GM21529 (cell line): ENCODE measurements around the gene MLIP.

ENCODE experiments used
- ATAC-seq: cut with Tn5 transposase; IDR thresholded peaks from one replicate; pipeline ENCODE4 v1.9.1; 2021; ENCODE audit not compliant: unreplicated experiment

Gene MLIP

DNA sequence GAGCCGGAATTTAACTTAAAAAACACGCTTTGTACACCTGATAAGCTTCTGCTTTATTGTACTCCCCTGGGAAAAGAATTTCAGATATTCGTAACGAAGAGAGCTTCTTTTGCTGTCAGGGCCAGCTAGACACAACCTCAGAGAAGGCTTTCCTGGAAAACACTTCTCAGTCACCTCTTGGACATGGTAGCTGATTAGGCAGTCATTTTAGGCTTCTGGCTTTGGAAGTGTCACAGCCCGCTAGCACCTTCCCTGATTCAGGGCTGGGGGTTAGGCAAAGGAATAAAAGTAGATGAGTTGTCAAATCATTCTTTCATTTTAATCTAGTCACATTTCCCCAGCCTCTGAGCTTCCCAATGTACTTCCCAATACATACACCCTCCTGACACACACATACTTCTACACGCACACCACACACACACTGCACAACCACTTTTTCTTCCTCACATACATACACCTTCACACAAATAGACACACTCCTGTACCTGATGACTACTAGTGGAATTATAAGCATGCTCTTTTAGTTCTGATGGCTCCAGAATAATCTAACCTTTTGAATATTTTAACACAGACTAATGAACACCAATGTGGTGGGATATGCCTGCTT, 162.1 kb downstream of the MLIP start:
- ATAC-seq: no peak

DNA sequence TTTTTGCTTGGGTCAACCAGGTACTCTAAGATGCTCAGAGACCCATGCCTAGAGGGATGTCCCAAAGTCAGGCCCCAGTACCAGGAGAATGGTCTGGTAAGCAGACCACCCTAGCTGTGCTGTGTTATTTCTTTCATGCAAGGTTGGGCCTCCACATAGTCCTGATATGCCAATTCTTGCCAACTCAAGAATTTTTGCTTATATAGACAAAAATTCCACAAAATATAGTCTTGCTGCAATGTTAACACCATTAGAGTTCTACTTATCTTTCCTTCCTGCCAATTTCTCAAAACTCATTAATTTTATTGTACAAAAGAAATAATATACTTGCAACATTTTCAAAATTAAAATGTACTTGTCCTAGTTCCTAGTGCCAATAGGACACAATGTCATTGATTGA, 163.1 kb downstream of the MLIP start:
- no peak for ATAC-seq

DNA sequence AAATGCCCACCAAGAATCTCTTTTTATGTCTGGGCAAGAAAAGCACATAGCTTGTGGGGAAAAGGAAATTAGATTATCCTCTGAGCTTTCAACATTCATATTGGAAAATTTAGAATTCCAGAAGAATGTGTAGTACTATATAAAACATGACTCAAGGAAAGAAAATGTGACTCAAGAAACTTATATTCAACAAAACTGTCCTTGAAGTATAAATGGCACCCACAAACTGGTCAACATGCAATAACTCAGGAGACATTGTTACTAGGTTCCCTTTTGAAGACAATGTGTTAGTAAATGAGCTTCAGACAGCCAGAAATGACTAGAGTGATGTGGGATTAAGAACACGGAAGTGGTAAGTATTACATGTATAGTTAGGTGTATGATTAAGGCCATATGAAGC, 170.9 kb downstream of the MLIP start:
- ATAC-seq: no peak

DNA sequence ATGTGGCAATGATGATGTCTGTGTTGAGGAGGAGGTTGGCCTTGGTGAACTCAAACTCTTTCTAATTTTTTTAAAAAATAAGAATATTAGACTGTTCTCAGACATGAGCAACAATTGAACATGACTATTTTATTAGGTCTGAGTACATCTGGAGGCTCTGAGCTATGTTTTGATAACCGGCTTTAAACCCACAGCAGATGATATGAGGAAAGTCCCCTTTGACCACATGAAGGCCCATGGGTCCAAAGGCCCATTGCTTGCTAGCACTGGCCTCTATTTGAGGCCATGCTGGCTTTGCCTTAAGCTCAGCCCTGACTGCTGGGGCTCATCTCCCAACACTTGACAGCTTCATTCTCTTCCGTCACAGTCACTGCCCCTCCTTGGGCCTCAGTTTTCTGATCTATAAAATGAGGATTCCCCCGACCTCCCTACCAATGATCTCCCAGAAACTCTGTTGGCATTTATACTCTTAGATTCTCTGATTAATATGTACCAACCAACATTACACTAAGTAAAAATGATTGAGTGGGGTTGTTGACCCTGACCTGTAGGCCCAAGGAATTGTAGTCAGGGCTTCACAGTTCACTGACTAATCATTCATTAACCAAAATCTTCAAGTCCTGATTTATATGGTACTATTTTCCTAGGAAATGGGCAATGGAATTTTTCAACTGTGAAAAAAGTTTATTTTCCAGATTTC, 173.1 kb downstream of the MLIP start:
- no peak for ATAC-seq

DNA sequence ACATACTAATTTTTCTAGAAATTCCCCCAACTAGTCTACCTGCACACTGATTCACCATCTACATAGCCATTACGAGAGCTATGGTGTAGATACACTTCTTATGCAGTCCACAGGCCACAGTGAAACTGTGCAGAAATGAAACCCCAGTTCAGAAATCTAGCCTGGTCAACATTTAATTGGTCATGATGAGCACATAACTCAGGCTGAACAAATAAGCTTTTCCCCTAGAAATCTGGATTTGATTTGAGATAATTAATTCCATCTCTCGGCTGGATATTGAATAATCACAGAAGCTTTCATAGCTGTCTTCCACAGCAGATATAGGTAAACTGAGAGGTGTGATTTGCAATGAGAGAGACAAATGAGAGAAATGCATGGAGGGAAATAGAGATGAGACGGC, 174.4 kb downstream of the MLIP start:
- ATAC-seq: no peak

DNA sequence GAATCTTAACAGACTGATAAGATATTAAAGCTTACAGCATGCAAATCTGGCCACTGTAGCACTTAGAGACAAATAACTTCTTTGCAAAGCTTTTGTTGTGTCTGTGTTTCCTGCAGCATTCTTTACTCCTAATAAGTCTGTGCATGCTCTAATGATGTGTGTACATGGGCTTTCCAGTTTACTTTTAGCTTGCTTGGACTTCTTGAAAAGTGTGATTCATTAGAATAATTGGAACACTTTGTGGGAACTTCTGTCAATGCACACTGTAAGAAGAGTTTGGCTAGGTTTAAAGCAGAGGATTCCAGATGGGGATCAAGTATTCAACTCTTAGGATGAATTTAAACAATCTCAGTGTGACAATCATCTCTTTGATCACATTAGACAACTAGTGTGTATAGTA, 174.9 kb downstream of the MLIP start:
- ATAC-seq: no peak

DNA sequence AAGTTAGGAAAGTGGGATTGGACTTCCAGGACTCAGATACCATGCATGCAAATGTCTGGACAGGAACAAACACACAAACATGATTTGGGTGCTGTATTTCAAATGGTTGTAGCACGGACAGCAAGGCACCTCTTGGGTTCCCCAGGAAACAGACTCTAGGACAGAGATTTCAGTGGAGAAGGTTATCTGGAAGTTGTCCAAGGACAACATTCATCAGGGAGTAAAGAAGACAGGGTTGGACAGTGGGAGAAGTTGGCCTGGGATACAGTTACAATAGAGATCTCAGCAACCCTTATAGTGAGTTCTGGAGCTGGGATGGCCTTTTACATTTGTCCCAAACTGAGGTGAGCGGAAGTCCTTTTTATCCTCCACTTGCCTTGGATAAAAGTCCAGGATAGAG, 177.2 kb downstream of the MLIP start:
- ATAC-seq: no peak

DNA sequence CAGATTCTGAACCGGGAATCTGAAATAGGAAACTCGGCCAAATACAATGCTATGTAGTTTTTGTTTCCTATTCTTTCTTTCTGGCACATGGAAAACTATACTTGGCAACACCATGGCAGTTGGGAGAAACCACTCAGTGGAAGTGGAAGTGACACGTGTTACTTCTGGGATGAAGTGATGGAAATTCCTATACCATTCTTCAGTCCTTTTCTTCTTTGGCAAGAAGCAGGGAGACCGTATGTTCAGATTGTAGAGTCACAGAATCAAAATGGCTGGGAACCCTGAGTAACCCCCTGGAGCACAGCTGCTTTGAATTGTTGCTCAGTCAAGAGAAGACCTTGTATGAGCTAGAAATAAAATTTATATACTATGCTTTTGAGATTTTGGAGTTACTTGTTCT, 178.2 kb downstream of the MLIP start:
- no peak for ATAC-seq

DNA sequence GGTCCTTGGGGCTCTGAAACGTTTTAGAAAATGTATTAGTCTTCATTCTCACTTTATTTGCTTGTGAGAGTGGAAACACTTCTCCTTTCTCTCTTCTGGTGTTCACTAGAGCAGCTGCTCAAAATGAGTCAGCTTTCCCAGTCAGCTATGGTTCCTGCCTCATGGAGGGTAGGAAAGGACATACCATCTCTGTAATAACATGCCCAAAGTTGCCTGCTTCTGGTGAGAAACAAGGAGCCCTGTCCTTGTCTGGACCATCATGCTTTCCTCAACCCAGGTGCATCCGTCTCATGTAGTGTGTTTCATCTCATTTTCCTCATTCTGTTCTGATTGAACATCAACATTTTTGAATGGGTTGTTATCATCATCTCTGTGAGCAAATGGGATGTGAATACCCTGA, 179.9 kb downstream of the MLIP start:
- ATAC-seq: peak; percentile 72

DNA sequence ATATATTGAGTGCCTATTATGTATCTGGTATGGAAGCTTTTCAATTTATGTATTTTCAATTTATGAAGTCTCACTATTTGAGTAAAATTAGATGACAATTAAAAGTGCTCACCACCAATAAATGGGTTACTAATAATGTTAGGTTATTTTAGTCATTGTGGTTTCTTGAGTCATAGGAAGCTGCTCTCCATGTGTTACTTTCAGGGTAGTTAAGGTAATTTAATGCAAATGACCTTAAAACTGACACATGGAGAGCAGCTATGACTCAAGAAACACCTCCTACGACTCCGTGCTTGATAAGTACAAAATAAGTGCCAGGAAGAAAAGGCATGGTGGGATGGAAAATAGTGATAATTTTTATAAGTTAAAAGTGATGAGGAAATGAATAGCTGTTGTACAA, 180.5 kb downstream of the MLIP start:
- ATAC-seq: peak; percentile 88

DNA sequence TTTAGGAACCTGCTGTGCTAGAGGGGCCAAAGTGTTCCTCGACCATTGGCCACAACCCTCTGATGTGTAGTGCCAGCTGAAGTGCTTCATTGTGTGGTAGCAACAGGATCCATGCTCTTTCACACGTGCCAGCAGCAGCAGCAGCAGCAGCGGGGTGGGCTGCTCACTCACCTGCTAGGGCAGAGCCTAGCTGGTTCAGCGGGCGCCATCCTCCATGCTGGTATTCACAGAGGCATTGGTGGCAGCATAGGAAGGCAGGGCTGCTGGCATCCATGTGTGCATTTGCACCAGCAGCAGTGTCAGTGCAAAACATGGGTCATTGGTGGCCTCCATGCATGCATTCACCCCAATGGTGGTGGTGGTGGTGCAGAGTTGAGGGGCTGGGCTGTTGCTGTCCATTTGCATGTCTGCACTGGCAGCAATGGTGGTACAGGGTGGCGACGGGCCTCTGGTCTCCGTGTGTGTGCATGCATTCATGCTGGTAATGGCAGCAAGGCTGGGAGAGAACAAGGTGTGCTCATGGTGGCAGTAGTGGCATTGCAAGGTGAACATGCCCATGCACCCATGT, 183.8 kb downstream of the MLIP start:
- no peak for ATAC-seq

DNA sequence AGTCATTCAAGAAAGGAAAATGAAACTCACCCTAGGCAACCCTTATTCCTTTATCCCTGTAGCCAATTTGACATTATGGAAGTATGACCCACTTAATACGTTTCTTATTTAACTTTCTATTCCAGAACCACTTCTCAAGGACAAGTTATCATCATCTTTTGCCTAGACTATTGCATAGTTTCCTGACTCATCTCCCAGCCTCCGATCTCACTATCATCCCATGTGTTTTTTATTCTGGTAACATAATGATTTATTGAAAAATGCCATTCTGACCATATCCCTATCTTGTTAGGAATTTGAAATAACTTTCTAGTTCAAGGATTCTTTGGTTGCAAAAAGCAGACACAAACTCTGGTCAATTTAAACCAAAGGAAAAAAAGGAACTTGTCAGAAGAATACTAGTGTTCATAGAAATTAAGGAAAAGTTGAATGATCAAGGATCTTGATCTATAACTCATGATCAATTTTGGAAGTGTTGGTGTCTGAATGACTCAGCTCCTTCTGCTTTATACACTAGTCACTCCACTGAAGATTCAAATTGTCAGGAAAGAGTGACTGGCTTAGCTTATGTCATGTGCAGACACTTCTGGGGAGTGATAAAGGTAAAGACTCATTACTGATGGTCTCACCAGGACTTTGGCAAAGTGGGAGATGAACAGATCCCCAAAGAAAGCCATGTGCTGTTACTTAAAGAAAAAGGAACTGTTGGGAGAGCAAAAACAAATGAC, 188.5 kb downstream of the MLIP start:
- ATAC-seq: no peak

DNA sequence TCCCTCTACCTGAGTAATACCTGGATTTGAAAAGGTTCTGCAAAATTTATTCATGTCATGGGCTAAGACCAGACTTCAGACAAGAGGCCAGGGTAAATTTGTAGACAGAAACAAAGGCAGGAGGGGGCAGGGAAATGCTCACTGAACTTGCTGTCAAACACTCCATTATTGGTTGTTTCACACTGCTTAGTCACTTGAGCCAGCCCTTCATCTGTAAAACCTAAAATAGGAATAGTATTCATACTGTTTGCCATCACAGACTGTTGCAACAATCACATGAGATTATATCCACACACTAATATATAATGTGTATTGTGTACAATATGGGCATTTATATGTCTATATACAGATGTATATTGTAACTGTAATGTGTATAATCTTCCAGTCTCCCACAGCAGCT, 190.5 kb downstream of the MLIP start:
- ATAC-seq: no peak

DNA sequence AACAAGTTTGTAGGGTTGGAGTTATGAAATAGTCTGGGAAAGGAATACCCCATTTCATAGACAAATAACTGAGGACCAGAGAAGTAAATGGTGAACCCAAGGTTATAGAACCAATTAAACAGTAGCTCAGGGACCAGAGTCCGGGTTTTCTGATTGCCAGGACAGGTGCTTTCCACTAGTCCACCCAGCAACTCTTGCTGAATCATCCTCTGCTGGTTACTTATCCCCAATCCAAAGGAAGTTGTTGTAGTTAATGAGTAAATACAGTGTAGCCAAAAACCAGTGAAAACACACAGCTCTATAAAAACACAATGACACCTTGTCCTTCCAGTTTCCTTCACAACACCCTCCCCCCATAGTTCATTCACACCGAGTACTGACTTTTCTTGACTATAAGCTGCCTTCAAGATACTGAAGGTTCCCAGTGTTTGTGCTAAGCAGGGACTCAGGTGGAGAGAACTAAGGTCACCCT, 196.2 kb downstream of the MLIP start:
- ATAC-seq: peak; percentile 62

DNA sequence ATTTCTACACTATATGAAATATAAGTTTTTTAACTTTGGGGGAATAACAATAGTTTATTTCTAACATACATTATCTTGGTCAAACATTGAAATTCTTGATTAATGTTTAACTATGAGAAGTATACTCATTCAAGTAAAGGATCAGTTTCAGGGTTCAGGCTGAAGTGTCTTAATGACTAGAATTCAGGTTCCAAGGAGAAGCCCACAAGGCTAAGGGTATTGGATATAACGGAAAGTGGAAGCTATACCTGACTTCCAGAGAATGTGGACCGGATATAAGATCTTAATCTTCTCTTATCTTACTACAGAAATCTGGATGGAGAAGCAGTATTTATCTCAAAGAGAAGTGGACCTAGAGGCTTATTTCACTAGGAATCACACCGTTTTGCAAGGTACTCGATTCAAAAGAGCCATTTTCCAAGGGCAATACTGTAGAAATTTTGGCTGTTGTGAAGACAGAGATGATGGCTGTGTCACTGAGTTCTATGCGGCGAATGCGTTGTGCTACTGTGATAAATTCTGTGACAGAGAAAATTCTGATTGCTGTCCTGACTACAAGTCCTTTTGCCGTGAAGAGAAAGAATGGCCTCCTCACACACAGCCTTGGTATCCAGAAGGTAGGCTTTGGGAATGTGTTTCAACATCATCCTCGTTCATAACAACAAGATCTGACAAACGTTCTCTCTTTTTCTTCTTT, 197.2 kb downstream of the MLIP start, which contains the start of gene TINAG:
TSS of gene TINAG (plus strand) at position 153 of the 697 bp plus-strand sequence. CDS start at position 263, 110 bp downstream.
- ATAC-seq: no peak

DNA sequence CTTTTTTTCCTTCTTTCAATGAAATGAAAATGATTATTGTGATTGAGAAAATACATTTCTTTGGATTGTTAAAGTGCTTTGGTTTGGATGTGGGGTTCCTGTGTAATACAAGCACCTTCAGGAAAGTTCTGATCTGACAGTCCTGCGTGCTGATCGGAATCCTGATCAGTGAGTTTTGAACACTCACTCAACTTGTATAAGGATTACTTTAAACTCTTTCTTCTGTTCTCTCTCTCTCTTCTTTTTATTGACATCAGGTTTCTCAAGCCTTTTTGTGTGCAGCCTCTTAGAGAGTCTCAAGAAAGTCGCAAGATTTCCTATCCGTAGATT, 197.7 kb downstream of the MLIP start:
- no peak for ATAC-seq

DNA sequence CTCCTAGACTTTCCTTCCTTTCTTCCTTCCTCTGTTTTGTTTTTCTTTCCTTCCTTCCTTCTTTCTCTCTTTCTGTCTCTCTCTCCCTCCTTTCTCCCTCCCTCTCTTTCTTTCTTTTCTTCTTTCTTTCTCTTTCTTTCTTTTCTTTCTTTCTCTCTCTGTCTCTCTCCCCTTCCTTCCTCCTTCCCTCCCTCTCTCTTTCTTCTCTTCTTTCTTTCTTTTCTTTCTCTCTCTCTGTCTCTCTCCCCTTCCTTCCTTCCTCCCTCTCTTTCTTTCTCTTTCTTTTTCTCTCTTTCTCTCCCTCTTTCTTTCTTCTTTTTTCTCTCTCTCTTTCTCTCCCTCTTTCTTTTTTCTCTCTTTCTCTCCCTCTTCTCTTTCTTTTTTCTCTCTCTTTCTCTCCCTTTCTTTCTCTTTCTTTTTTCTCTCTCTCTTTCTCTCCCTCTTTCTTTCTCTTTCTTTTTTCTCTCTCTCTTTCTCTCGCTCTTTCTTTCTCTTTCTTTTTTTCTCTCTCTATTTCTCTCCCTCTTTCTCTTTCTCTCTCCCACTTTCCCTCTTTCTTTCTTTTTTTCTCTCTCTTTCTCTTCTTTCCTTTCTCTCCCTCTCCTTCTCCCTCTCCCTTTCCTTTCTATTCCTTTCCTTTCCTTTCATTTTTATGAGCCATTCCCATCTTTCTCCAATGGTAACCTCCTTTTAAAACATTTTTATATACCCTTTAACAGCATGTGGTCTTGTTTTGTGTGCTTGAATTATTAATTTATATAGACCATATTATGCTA, 199.3 kb downstream of the MLIP start:
- ATAC-seq: no peak

DNA sequence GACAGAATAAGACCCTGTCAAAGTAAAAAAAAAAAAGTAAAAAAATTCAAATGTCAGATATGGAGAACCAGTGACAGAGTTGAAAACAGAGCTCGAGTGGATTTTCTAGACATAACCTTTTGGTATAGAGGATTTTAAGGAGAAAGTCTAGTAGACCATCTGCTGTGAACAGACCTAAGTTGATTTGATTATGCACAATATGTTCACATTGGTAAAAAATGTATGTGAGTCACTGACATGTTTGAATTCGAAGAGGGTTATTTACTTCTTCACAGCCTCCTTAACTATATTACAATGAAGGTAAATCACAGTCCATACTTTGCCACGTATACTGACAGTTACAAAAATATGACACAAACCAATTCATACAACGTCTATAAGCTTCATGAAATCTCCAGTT, 204.4 kb downstream of the MLIP start:
- no peak for ATAC-seq
